K562 (cell line): ENCODE results near the gene MTG2.

Experiments
- CREM ChIP-seq: IDR thresholded peaks from 2 replicates; pipeline ENCODE4 v1.6.1; 2014; ENCODE audit warnings: antibody characterized with exemption, low read depth
- CTCF ChIP-seq, 3 experiments: IDR thresholded peaks in 2 of 3; conservative IDR thresholded peaks in 1 of 3; 2 replicates each; pipeline ENCODE4 v1.5.1; 2011 to 2012; ENCODE audit warnings: low read length in 3 of 3, mild to moderate bottlenecking in 3 of 3, control low read depth in 2 of 3, improper control_type of control experiment in 1 of 3, inconsistent platforms in 1 of 3, low read depth in 1 of 3, mixed read lengths in 1 of 3, moderate library complexity in 1 of 3; ENCODE audit not compliant: insufficient read depth in 2 of 3
- FOXA1 ChIP-seq: fragments of 450-650 bp; IDR thresholded peaks from 2 replicates; pipeline ENCODE4 v1.6.1; 2016; ENCODE audit warnings: mild to moderate bottlenecking, borderline replicate concordance
- FOXP4 ChIP-seq: sonication (generic); formaldehyde crosslinking; IDR thresholded peaks from 2 replicates; pipeline ENCODE4 v1.8.0; 2022; ENCODE audit warnings: mild to moderate bottlenecking, missing genetic modification reagents, borderline replicate concordance
- HBP1 ChIP-seq: fragments of 450-650 bp; formaldehyde crosslinking; IDR thresholded peaks from 2 replicates; pipeline ENCODE4 v1.4.0; 2022; ENCODE audit warnings: missing genetic modification characterization
- MAFK ChIP-seq: IDR thresholded peaks from 2 replicates; pipeline ENCODE4 v1.6.1; 2011; ENCODE audit warnings: low read length, improper control_type of control experiment
- MAX ChIP-seq: sonication (generic); formaldehyde crosslinking; IDR thresholded peaks from 2 replicates; pipeline ENCODE4 v1.9.0; 2022; ENCODE audit warnings: mild to moderate bottlenecking, missing genetic modification reagents
- NR1H2 ChIP-seq: sonication (generic); formaldehyde crosslinking; IDR thresholded peaks from 2 replicates; pipeline ENCODE4 v1.4.0; 2020; ENCODE audit warnings: mild to moderate bottlenecking, missing genetic modification reagents
- NRF1 ChIP-seq, 2 experiments: fragments of 450-650 bp; IDR thresholded peaks in 1 of 2; conservative IDR thresholded peaks in 1 of 2; 2 replicates each; pipeline ENCODE4 v1.6.1; 2014; ENCODE audit warnings: mild to moderate bottlenecking in 2 of 2
- POLR2A ChIP-seq: fragments of 450-650 bp; conservative IDR thresholded peaks from 2 replicates; pipeline ENCODE4 v1.6.1; 2016
- ZNF274 ChIP-seq: IDR thresholded peaks from 2 replicates; pipeline ENCODE4 v1.6.1; 2011; ENCODE audit warnings: low read depth, mild to moderate bottlenecking, low read length, moderate library complexity, borderline replicate concordance
- ZNF609 ChIP-seq: sonication (generic); formaldehyde crosslinking; IDR thresholded peaks from 2 replicates; pipeline ENCODE4 v1.8.1; 2023; ENCODE audit warnings: missing genetic modification reagents, mild to moderate bottlenecking, borderline replicate concordance

GRCh38 chr20:62168890-62169435 lies 13.9 kb upstream of the MTG2 start:
- no peak for TF ChIP-seq POLR2A
- TF ChIP-seq FOXP4 (CRISPR knock-in tag): no peak
- TF ChIP-seq NR1H2: no peak
- TF ChIP-seq ZNF274: no peak
- TF ChIP-seq CREM: no peak
- no peak for TF ChIP-seq CTCF (IDR thresholded peaks at IDR 0.05 in 2 of 3, conservative IDR thresholded peaks at IDR 0.05 in 1 of 3; ENCODE audit: insufficient read depth in 2 of 3, low read depth in 1 of 3, low read length in 3 of 3)
- no peak for TF ChIP-seq NRF1 (conservative IDR thresholded peaks at IDR 0.05 in 1 of 2, IDR thresholded peaks at IDR 0.05 in 1 of 2)
- no peak for TF ChIP-seq FOXA1
- no peak for TF ChIP-seq HBP1 (CRISPR knock-in tag)
- TF ChIP-seq MAFK: no peak
- TF ChIP-seq ZNF609: no peak
- no peak for TF ChIP-seq MAX (CRISPR knock-in tag)
